Liver (tissue), 3 donors: ENCODE results near the gene IGFL3.

Experiments used
- RAD21 ChIP-seq, 2 donors: IDR thresholded peaks; 2 replicates each; pipeline ENCODE4 v1.6.1; 2016; ENCODE audit warnings: antibody characterized with exemption in 2 of 2, mild to moderate bottlenecking in 2 of 2
- TF ChIP-seq, protein P1 (sequence below): IDR thresholded peaks from 2 replicates; pipeline ENCODE4 v1.6.1; 2016; ENCODE audit warnings: antibody characterized with exemption
- TF ChIP-seq, protein P2 (sequence below): fragments of 150-350 bp; IDR thresholded peaks from 2 replicates; pipeline ENCODE4 v1.5.1; 2017; ENCODE audit warnings: improper control_type of control experiment, low read depth, low read length; ENCODE audit not compliant: missing input control
- donor health status: healthy.
- donor health status: healthy.

DNA sequence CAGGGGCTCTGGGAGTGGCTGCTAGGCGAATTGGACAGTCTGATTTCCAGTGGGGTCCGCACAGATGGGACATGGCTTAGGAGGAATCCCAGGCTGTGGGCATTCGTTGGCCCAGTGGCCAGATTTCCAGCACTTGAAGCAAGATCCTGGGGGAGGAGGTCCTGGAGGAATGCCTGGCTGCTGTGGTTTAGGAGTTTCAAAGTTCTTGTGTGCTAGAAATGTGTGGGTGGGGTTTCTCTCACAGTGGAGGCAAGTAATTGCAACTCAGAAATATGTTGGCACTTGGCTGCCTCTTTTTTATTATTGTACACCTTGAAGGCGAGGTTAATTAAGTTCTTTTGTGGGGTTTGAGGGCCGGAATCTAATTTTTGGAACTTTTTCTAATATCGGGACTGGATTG is 17.1 kb downstream of the IGFL3 start:
- TF ChIP-seq, protein P1, sequence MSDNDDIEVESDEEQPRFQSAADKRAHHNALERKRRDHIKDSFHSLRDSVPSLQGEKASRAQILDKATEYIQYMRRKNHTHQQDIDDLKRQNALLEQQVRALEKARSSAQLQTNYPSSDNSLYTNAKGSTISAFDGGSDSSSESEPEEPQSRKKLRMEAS: no peak
- TF ChIP-seq RAD21 (IDR thresholded peaks at IDR 0.05): no peak
- TF ChIP-seq, protein P2, sequence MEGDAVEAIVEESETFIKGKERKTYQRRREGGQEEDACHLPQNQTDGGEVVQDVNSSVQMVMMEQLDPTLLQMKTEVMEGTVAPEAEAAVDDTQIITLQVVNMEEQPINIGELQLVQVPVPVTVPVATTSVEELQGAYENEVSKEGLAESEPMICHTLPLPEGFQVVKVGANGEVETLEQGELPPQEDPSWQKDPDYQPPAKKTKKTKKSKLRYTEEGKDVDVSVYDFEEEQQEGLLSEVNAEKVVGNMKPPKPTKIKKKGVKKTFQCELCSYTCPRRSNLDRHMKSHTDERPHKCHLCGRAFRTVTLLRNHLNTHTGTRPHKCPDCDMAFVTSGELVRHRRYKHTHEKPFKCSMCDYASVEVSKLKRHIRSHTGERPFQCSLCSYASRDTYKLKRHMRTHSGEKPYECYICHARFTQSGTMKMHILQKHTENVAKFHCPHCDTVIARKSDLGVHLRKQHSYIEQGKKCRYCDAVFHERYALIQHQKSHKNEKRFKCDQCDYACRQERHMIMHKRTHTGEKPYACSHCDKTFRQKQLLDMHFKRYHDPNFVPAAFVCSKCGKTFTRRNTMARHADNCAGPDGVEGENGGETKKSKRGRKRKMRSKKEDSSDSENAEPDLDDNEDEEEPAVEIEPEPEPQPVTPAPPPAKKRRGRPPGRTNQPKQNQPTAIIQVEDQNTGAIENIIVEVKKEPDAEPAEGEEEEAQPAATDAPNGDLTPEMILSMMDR: no peak
